GM12875 (cell line): ENCODE data around the gene ANKLE1.
A peak's percentile ranks its signal among the peaks of the same experiment; 100 is the strongest.

Source experiments
- H3K4me3 ChIP-seq: one replicate; pipeline ENCODE4 v1.5.1; 2011; ENCODE audit warnings: low read depth, low read length, control low read depth
- TF ChIP-seq, protein P1 (sequence below): IDR thresholded peaks from 2 replicates; pipeline ENCODE4 v1.5.1; 2011; ENCODE audit warnings: low read depth, mild to moderate bottlenecking, control low read depth, inconsistent platforms, low read length, moderate library complexity, borderline replicate concordance; ENCODE audit not compliant: insufficient read depth

ANKLE1 gene

DNA sequence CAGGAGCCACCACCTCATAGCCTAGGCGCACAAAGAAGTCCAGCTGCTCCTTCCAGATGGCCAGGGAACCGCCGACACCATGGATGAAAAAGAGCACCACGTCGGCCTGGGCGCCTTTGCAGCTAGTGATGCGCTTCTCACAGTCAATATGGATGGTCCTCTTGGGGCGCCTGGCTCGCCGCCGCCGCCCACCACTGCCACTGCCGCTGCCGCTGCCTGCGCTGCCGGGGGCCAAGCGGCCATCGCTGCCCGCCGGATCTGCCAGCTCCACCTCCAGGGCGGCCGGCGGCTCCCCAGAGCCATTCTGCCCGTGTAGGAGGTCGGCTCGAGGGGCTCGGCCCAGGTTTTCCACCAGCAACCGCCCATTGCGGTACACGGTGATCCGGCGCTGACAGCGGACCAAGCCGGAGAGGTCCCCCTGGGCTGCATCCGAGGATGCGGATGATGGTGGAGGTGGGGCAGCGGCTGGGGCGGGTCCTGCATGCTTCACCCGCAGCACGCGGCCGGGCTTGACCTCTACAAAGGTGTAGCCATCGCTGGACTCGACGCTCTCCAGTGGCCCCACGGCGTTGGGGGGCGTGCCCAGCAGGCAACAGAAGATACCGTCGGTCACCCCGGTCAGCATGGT lies 19.4 kb downstream of the ANKLE1 start:
- no peak overlapping the region for H3K4me3 ChIP-seq
- TF ChIP-seq, protein P1, sequence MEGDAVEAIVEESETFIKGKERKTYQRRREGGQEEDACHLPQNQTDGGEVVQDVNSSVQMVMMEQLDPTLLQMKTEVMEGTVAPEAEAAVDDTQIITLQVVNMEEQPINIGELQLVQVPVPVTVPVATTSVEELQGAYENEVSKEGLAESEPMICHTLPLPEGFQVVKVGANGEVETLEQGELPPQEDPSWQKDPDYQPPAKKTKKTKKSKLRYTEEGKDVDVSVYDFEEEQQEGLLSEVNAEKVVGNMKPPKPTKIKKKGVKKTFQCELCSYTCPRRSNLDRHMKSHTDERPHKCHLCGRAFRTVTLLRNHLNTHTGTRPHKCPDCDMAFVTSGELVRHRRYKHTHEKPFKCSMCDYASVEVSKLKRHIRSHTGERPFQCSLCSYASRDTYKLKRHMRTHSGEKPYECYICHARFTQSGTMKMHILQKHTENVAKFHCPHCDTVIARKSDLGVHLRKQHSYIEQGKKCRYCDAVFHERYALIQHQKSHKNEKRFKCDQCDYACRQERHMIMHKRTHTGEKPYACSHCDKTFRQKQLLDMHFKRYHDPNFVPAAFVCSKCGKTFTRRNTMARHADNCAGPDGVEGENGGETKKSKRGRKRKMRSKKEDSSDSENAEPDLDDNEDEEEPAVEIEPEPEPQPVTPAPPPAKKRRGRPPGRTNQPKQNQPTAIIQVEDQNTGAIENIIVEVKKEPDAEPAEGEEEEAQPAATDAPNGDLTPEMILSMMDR, result no peak

DNA sequence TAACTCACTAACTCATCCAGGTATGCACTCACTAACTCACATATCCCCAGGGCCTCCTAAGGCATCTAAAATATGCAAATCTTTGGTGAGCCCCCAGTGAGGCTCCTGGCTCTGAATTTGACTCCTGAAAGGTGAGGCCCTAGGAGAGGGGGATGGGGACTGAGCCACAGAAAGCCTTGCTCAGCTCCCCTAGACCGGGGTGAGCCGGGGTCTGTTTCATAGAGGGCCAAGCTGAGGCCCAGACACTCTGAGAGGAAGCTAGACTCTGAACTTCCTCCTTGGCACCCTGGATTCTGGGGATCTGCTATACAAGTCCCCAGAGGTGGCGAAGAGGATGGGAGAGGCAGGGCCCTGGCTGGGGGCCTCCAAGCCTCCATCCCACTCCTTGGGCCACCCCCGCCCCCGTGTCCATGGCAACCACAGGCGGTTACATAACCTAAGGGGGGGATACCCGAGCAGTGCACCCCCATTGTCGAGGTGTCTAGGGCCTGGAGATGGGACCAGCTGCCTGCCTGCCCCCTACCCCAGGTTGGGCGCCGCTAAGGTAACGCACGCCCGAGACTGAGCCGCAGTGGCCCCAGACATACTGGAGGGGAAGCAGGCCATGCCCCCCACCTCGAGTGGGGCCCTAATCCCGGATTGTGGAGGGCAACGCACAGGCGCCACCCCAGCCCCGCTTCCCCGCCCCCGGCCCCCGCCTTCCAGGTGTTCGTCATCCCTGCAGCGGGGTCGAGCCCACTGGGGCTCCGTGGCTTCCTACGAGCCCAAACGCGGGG lies 20.9 kb downstream of the ANKLE1 start:
- TF ChIP-seq, protein P1, result no peak
- peak overlapping the region; percentile 84 for H3K4me3 ChIP-seq

GRCh38 chr19:17303167-17303939 lies 21.7 kb downstream of the ANKLE1 start, which contains the start of gene ABHD8:
TSS of gene ABHD8 (minus strand) at chr19:17303425. CDS start at chr19:17301616, 1,809 bp downstream.
- peak within 1 kb of the TSS; percentile 84 for H3K4me3 ChIP-seq
- TF ChIP-seq, protein P1, result peak; percentile 54

DNA sequence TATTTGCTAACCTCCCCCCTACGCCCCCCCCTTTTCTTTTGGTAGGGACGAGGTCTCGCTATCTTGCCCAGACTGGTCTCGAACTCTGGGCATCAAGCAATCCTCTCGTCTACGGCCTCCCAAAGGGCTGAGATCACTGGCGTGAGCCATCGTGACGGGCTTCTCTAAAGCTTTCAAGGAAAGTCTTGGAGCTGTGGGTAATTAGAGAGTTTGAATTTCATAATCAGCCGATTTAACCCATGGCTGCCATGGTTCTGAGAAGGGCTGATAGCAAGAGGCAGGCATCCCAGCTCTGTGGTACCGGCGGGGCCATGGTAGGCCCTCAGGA lies 22.2 kb downstream of the ANKLE1 start:
- TF ChIP-seq, protein P1, result no peak
- no peak overlapping the region for H3K4me3 ChIP-seq

DNA sequence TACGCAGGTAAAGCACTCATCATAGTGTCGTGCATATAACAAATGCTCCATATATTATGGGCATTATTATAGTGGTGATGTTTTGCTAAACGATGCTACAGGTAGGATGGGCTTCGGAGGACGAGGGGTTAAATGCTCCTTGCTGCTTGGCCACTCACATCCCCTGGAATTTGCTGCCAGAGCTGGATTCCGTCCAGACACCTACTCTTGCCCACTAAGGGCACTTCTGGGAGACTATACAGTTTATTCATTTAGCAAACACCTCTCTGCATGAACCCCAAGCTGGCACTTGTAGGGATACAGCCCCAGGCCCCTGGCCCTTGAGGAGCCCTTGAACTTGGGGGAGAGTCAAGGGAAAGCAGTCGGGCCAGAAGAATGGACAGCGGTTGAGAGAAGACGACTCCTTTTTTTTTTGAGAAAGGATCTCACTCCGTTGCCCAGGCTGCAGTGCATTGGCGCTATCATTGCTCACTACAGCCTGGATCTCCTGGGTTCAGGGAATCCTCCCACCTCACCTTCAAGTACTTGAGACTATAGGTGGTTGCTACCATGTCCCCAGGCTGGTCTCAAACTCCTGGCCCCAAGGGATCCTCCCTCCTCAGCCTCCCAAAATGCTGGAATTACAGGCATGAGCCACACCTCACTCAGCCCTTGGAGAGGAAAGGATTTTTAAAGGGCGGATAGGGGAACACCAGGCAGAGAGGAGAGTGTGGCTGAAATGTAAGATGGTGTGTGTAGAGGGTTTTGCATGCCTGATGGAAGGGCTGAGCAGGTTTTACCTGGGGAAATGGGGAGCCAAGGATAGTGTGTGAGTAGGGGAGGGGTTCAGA lies 22.9 kb downstream of the ANKLE1 start:
- H3K4me3 ChIP-seq, result no peak overlapping the region
- TF ChIP-seq, protein P1, result no peak

DNA sequence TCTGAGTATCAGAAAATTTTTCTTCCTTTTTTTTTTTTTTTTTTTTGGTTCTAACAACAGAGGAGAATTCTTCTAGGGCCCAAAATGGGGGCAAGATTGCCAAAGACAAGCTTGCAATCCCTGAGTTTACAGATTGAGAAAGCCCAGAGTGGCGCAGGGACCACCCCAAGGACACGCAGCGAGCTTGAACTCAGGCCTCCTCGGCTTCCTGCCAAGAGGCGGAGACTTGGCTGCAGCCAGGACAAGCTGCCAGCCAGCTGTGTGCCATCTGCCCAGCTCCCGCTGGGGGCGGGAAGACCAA lies 23.5 kb downstream of the ANKLE1 start:
- H3K4me3 ChIP-seq, result peak overlapping the region; percentile 91
- TF ChIP-seq, protein P1, result no peak
